Progenitor cell of endocrine pancreas (in vitro differentiated cells): ENCODE measurements around the gene MYH15. TPM values are rescaled to one million over a fixed set of nuclear protein-coding genes. Genes with fewer than 3 reads are reported as not detected.

Experiments used
- DNase-seq: peaks from one replicate; pipeline ENCODE4 v3.0.0; 2021; ENCODE audit warnings: low spot score; ENCODE audit not compliant: unreplicated experiment
- H3K27ac Mint-ChIP-seq: 2 replicates; pipeline ENCODE4 v1.8.0; 2021; ENCODE audit warnings: mild to moderate bottlenecking, moderate library complexity, mixed read lengths
- H3K27me3 Mint-ChIP-seq: 2 replicates; pipeline ENCODE4 v1.8.0; 2021; ENCODE audit warnings: mixed read lengths
- H3K36me3 Mint-ChIP-seq: 2 replicates; pipeline ENCODE4 v1.8.0; 2022; ENCODE audit warnings: mixed read lengths; ENCODE audit not compliant: insufficient read depth
- H3K4me1 Mint-ChIP-seq: 2 replicates; pipeline ENCODE4 v1.8.0; 2021; ENCODE audit warnings: low read depth, mixed read lengths
- H3K4me3 Mint-ChIP-seq: 2 replicates; pipeline ENCODE4 v1.8.0; 2021; ENCODE audit warnings: low read depth, mild to moderate bottlenecking, moderate library complexity, mixed read lengths
- H3K9me3 Mint-ChIP-seq: 2 replicates; pipeline ENCODE4 v1.8.0; 2021; ENCODE audit warnings: low read depth, mixed read lengths
- total RNA-seq: library from RNA; stranded (reverse); gene quantifications from 2 replicates; pipeline ENCODE4 v1.2.1, GENCODE V29; 2021
- TF ChIP-seq, protein P1 (sequence below): fragments of 200-600 bp; sonication (generic); IDR thresholded peaks from one replicate; pipeline ENCODE4 v1.5.0; 2021; ENCODE audit warnings: antibody characterized with exemption, mild to moderate bottlenecking; ENCODE audit not compliant: unreplicated experiment

The MYH15 gene
- total RNA-seq, 1 donor from 2014 or later = 0.96 TPM

- DNase-seq = no peak
- Mint-ChIP-seq H3K36me3 (no peaks in the 10 kb centered on the region), H3K27me3 (no peaks in the 10 kb centered on the region), H3K4me1 (peaks cover 11% of the 10 kb centered on the region), H3K4me3 (no peak overlapping the region), H3K9me3 (no peaks in the 10 kb centered on the region), H3K27ac (no peak overlapping the region)
- TF ChIP-seq, protein P1, sequence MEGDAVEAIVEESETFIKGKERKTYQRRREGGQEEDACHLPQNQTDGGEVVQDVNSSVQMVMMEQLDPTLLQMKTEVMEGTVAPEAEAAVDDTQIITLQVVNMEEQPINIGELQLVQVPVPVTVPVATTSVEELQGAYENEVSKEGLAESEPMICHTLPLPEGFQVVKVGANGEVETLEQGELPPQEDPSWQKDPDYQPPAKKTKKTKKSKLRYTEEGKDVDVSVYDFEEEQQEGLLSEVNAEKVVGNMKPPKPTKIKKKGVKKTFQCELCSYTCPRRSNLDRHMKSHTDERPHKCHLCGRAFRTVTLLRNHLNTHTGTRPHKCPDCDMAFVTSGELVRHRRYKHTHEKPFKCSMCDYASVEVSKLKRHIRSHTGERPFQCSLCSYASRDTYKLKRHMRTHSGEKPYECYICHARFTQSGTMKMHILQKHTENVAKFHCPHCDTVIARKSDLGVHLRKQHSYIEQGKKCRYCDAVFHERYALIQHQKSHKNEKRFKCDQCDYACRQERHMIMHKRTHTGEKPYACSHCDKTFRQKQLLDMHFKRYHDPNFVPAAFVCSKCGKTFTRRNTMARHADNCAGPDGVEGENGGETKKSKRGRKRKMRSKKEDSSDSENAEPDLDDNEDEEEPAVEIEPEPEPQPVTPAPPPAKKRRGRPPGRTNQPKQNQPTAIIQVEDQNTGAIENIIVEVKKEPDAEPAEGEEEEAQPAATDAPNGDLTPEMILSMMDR = no peak
These were observed 71.9 kb downstream of the MYH15 start for GRCh38 chr3:108438542-108438941.

GRCh38 chr3:108437439-108437838 lies 73.0 kb downstream of the MYH15 start:
- Mint-ChIP-seq H3K36me3 (peaks cover 2% of the 10 kb centered on the region), H3K4me3 (no peak overlapping the region), H3K27ac (peak overlapping the region; percentile 26), H3K27me3 (no peaks in the 10 kb centered on the region), H3K4me1 (peaks cover 9% of the 10 kb centered on the region), H3K9me3 (no peaks in the 10 kb centered on the region)
- DNase-seq = no peak
- TF ChIP-seq, protein P1 = no peak

DNA sequence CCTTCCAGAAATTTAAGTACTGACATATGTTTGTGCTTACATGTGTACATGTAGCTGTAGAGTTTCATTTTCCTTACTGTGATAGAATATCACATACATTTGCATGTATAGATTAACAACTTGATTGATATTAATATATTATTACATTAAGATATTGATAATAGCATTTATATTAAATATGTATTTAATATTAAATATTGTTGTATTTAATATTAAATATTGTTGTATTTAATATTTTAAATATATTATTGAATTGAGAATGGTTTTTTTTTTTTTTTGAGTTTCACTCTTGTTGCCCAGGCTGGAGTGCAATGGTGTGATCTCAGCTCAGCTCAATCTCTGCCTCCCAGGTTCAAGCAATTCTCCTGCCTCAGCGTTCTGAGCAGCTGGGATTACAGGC lies 76.5 kb downstream of the MYH15 start:
- no peak overlapping the region for H3K4me3 Mint-ChIP-seq
- DNase-seq = no peak
- H3K27ac Mint-ChIP-seq = no peak overlapping the region
- H3K4me1 Mint-ChIP-seq = peaks cover 4% of the 10 kb centered on the region
- H3K27me3 Mint-ChIP-seq = no peaks in the 10 kb centered on the region
- H3K9me3 Mint-ChIP-seq = peaks cover 4% of the 10 kb centered on the region
- H3K36me3 Mint-ChIP-seq = peaks cover 4% of the 10 kb centered on the region
- TF ChIP-seq, protein P1 = no peak

DNA sequence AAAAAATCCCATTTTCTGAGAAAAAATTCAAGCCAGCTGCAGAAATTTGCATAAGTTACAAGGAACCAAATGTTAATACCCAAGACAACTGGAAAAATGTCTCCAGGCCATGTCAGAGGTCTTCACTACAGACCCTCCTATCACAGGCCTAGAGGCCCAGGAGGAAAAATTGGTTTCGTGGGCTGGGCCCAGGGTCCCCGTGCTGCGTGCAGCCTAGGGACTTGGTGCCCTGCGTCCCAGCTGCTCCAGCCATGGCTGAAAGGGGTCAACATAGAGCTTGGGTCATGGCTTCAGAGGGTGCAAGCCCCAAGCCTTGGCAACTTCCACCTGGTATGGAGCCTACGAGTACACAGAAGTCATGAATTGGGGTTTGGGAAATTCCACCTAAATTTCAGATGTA lies 78.0 kb downstream of the MYH15 start:
- no peak for DNase-seq
- peaks cover 2% of the 10 kb centered on the region for H3K4me1 Mint-ChIP-seq
- TF ChIP-seq, protein P1 = no peak
- H3K36me3 Mint-ChIP-seq = peaks cover 4% of the 10 kb centered on the region
- H3K27ac Mint-ChIP-seq = no peak overlapping the region
- no peaks in the 10 kb centered on the region for H3K27me3 Mint-ChIP-seq
- H3K9me3 Mint-ChIP-seq = peaks cover 4% of the 10 kb centered on the region
- no peak overlapping the region for H3K4me3 Mint-ChIP-seq

DNA sequence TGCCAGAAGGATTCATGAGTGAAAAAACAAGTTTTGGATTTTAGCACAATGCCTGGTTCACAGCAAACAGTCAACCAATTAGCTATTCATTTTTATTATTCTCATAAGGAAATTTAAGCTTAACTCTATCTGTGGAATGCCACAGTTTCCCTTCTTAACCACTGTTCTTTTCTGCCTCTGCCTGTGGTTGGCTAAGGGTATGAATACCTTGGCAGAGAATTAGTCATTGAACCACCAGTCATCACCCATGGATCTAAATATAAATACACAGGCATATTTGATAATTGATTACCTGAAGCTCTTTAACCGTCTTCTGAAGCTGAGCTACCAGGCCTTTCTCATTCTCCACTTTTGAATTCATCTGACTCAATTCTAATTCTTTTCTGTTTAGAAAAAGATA lies 79.9 kb downstream of the MYH15 start:
- Mint-ChIP-seq H3K36me3 (peaks cover 4% of the 10 kb centered on the region), H3K4me3 (no peak overlapping the region), H3K4me1 (no peaks in the 10 kb centered on the region), H3K27ac (no peak overlapping the region), H3K9me3 (peaks cover 4% of the 10 kb centered on the region), H3K27me3 (no peaks in the 10 kb centered on the region)
- TF ChIP-seq, protein P1 = no peak
- no peak for DNase-seq
